PFSK-1 (cell line): Measurements from ENCODE around the gene SSPN.

Source experiments
- POLR2AphosphoS5 ChIP-seq: IDR thresholded peaks from 2 replicates; pipeline ENCODE4 v1.6.1; 2012; ENCODE audit warnings: low read depth, mild to moderate bottlenecking, control low read depth, low read length, moderate library complexity
- REST ChIP-seq, 2 experiments: IDR thresholded peaks; 2 replicates each; pipeline versions ENCODE4 v1.6.1 to v1.8.0; 2011 to 2012; ENCODE audit warnings: low read depth in 2 of 2, low read length in 2 of 2, control low read depth in 1 of 2, inconsistent platforms in 1 of 2, mild to moderate bottlenecking in 1 of 2, moderate library complexity in 1 of 2; ENCODE audit not compliant: insufficient read depth in 1 of 2
- SIN3A ChIP-seq: IDR thresholded peaks from 2 replicates; pipeline ENCODE4 v1.6.1; 2012; ENCODE audit warnings: mild to moderate bottlenecking, low read length, moderate library complexity, borderline replicate concordance; ENCODE audit not compliant: insufficient read depth
- TAF1 ChIP-seq: IDR thresholded peaks from 2 replicates; pipeline ENCODE4 v1.6.1; 2012; ENCODE audit warnings: low read length, control low read depth, borderline replicate concordance; ENCODE audit not compliant: insufficient read depth

GRCh38 chr12:26271889-26272492, 76.6 kb downstream of the SSPN start:
- TF ChIP-seq POLR2AphosphoS5 (no peak), REST (IDR thresholded peaks at IDR 0.05; ENCODE audit: insufficient read depth in 1 of 2, low read depth in 2 of 2, low read length in 2 of 2) (no peak), SIN3A (no peak), TAF1 (no peak)
